ENCODE data around the gene ANO10. TPM values are rescaled to one million over a fixed set of nuclear protein-coding genes. Genes with fewer than 3 reads are reported as not detected.

The ANO10 gene
- total RNA-seq, 1 donor: 54.0 TPM

DNA sequence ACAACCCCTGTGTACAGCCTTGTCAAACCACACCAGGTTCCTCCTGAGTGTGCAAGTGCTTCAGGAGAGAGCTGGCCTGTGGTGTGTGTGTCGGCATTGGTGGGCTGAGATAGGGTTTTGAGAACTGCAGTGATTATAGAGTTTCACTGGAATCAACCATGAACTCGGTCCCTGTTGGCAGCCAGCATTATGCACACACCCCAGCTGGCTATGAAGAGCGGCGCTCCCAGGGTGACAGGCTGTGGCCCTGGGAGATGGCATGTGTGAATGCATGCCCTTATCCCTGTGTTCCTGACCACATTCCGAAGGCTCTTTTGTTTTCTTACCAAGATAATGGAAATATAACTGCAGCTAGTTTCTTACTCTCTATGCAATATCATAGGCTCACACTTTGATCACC lies 233.6 kb downstream of the ANO10 start:
- no peak for DNase-seq (ENCODE audit: low read depth)
- no peak for TF ChIP-seq CTCF (IDR thresholded peaks at IDR 0.05; ENCODE audit: insufficient read depth, low read depth, low read length)
- H3K4me3 ChIP-seq (ENCODE audit: low read depth, low read length): no peak overlapping the region

DNA sequence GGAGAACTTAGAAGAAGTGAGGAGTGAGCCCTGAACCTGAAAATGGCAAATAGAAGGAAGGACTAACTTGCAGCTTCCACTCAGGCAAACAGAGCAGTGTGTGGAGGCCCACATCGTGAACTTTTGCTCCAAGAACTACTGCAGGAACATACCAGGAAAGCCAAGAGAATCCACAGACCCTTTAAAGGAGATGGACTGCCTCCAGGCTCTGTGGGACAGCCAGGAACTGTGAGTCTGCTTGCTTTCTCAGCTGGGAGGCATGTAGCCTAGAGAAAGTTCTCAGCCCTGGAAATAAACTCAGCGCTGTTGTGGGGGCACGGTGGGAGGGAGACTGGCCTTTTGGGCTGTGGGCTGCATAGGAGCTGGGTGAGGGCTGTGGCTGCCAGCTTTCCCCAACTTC lies 242.5 kb downstream of the ANO10 start:
- H3K4me3 ChIP-seq (ENCODE audit: low read depth, low read length): no peak overlapping the region
- TF ChIP-seq CTCF (IDR thresholded peaks at IDR 0.05; ENCODE audit: insufficient read depth, low read depth, low read length): no peak
- peak; percentile 74 for DNase-seq (ENCODE audit: low read depth)

GRCh38 chr3:43378066-43378935 lies 243.5 kb downstream of the ANO10 start:
- no peak overlapping the region for H3K4me3 ChIP-seq (ENCODE audit: low read depth, low read length)
- peak; percentile 52 for DNase-seq (ENCODE audit: low read depth)
- peak; percentile 75 for TF ChIP-seq CTCF (IDR thresholded peaks at IDR 0.05; ENCODE audit: insufficient read depth, low read depth, low read length)

GRCh38 chr3:43373560-43373928 lies 248.3 kb downstream of the ANO10 start:
- TF ChIP-seq CTCF (IDR thresholded peaks at IDR 0.05; ENCODE audit: insufficient read depth, low read depth, low read length): no peak
- DNase-seq (ENCODE audit: low read depth): no peak

DNA sequence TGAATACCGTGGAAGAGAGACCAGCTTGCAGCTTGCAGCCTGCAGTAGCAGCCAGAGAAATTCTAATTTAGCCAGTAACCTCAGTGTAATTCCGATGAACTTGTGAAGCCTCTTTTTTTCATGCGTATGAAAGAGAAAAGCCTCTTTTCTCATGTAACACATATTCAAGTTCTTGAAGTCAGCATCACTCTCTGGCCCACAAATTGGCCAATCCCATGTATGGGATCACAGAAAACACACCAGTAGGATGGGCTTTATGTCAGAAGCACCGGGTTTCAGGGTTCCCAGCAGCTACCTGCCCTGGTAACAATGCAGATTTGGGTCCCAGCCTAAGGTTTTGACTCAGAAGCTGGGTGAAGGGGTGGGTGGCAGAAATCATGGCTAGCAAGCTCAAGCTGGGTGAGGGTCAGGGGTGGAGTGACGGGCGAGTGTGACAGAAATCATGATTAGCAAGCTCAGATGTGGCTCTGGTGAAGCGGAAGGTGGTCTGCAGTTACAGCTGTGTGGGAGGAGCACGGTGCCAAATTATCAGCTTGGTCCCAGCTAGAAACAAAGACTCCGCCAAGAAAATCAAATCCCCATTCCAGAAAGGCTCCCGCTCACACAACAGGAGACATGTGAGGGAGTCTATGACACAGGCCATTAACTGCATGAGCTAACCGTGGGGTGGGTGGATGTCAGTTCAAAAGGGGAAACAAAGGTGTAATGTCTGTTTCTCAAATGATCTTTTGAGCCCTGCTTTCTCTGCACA lies 248.8 kb downstream of the ANO10 start:
- TF ChIP-seq CTCF (IDR thresholded peaks at IDR 0.05; ENCODE audit: insufficient read depth, low read depth, low read length): no peak
- DNase-seq (ENCODE audit: low read depth): no peak
- no peak overlapping the region for H3K4me3 ChIP-seq (ENCODE audit: low read depth, low read length)

More at GRCh38 chr3:43373560-43373928, 248.3 kb downstream of the ANO10 start:
- H3K4me3 ChIP-seq (ENCODE audit: low read depth, low read length): no peak overlapping the region

DNA sequence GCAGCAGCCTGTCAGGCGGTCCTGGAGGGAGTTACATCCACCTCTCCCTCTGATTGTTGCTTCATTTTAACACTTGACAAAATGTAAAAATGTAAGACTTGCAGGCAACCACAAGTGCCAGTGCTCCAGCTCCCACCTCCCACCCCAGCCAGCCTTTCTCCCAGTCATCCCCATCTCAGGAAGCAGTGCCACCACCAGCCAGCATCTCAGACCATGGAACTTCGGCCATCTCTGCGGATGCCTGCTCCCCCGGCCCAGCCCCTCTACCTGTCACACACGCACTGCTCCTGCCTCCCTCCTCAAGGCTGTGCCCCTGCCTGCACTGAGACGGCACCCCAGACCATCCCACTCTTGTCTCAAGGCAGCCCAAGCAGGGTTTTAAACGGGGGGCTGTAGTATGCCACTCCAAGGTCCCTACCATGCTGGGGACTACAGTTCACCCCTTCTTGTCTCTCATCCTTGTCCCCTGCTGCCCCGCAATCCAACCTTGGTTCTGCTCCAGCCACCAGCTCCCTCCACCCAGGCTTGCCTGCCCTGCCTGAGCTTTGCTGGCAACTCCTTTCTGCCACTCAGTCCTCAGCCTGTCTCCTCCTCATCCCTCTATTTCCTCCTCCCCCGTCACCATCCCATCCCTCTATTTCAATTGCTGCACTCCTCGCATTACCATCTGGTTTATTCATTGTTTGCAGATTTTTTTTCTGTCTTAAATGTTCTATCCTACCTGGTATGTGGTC lies 249.6 kb downstream of the ANO10 start:
- no peak for DNase-seq (ENCODE audit: low read depth)
- no peak overlapping the region for H3K4me3 ChIP-seq (ENCODE audit: low read depth, low read length)
- TF ChIP-seq CTCF (IDR thresholded peaks at IDR 0.05; ENCODE audit: insufficient read depth, low read depth, low read length): no peak
